CD14-positive monocyte (primary cell): ENCODE data around the gene NTRK1. TPM values are rescaled to one million over a fixed set of nuclear protein-coding genes. Genes with fewer than 3 reads are reported as not detected.
A peak's percentile ranks its signal among the peaks of the same experiment; 100 is the strongest.

Experiments
- DNase-seq, 3 donors: peaks; one replicate each; pipeline ENCODE4 v3.0.0-alpha.2; 2011 to 2022
- H2AFZ ChIP-seq: 2 replicates; pipeline ENCODE4 v1.6.0; 2012; ENCODE audit warnings: mild to moderate bottlenecking, low read depth, low read length, inconsistent platforms; ENCODE audit not compliant: insufficient read depth, poor library complexity, severe bottlenecking
- H3K27ac ChIP-seq, 2 donors: 1 replicate in 1 of 2; 2 replicates in 1 of 2; pipeline ENCODE4 v1.5.1; 2012 to 2013; ENCODE audit warnings: low read length in 2 of 2, control low read depth in 1 of 2, inconsistent platforms in 1 of 2, low read depth in 1 of 2, mild to moderate bottlenecking in 1 of 2
- H3K27me3 ChIP-seq, 2 donors: one replicate each; pipeline versions ENCODE4 v1.6.0 to v1.6.1; 2011 to 2013; ENCODE audit warnings: low read length in 2 of 2; ENCODE audit not compliant: control insufficient read depth in 2 of 2, insufficient read depth in 2 of 2
- H3K36me3 ChIP-seq, 2 donors: replicated peaks in 1 of 2; 1 replicate in 1 of 2; 2 replicates in 1 of 2; pipeline versions ENCODE4 v1.5.1 to v1.6.1; 2012 to 2013; ENCODE audit warnings: low read length in 2 of 2, control low read depth in 1 of 2, inconsistent platforms in 1 of 2, mild to moderate bottlenecking in 1 of 2; ENCODE audit not compliant: insufficient read depth in 2 of 2, control insufficient read depth in 1 of 2
- H3K4me1 ChIP-seq, 2 donors: 1 replicate in 1 of 2; 2 replicates in 1 of 2; pipeline versions ENCODE4 v1.5.1 to v1.6.1; 2012 to 2013; ENCODE audit warnings: low read length in 2 of 2, control low read depth in 1 of 2, inconsistent platforms in 1 of 2, mild to moderate bottlenecking in 1 of 2, moderate library complexity in 1 of 2; ENCODE audit not compliant: insufficient read depth in 2 of 2, control insufficient read depth in 1 of 2
- H3K4me2 ChIP-seq: replicated peaks from 2 replicates; pipeline ENCODE3; 2012; ENCODE audit warnings: low read length, moderate library complexity, mild to moderate bottlenecking; ENCODE audit not compliant: poor library complexity, severe bottlenecking; ENCODE audit errors: extremely low read depth
- H3K4me3 ChIP-seq, 3 experiments: fragments of 200-600 bp in 1 of 3; sonication (generic) in 1 of 3; replicated peaks in 1 of 3; 1 replicate in 2 of 3; 2 replicates in 1 of 3; pipeline ENCODE4 v1.5.1; 2011 to 2013; ENCODE audit warnings: low read length in 3 of 3, mild to moderate bottlenecking in 3 of 3, control low read depth in 2 of 3, low read depth in 2 of 3, inconsistent platforms in 1 of 3, moderate library complexity in 1 of 3
- H3K79me2 ChIP-seq: 2 replicates; pipeline ENCODE4 v1.6.0; 2012; ENCODE audit warnings: mild to moderate bottlenecking, control low read depth, inconsistent platforms, low read length, moderate library complexity; ENCODE audit not compliant: insufficient read depth
- H3K9ac ChIP-seq: 2 replicates; pipeline ENCODE4 v1.6.0; 2017; ENCODE audit warnings: low read length, mild to moderate bottlenecking; ENCODE audit not compliant: insufficient read depth, poor library complexity, severe bottlenecking
- H3K9me3 ChIP-seq, 2 donors: replicated peaks in 1 of 2; 1 replicate in 1 of 2; 2 replicates in 1 of 2; pipeline versions ENCODE4 v1.5.1 to v1.6.1; 2012 to 2013; ENCODE audit warnings: low read length in 2 of 2, control low read depth in 1 of 2; ENCODE audit not compliant: control insufficient read depth in 1 of 2, insufficient read depth in 1 of 2
- H4K20me1 ChIP-seq: 2 replicates; pipeline ENCODE4 v1.6.0; 2012; ENCODE audit warnings: mild to moderate bottlenecking, low read length, control low read depth, moderate library complexity; ENCODE audit not compliant: insufficient read depth
- H3K27ac Mint-ChIP-seq, 7 donors: one replicate each; pipeline ENCODE4 v1.8.0; 2020; ENCODE audit warnings: mild to moderate bottlenecking in 7 of 7, mixed read lengths in 7 of 7, moderate library complexity in 6 of 7, inconsistent platforms in 2 of 7
- H3K27me3 Mint-ChIP-seq, 3 donors: one replicate each; pipeline ENCODE4 v1.8.0; 2021 to 2022; ENCODE audit warnings: low read depth in 3 of 3, mild to moderate bottlenecking in 3 of 3, mixed read lengths in 3 of 3, moderate library complexity in 3 of 3, inconsistent platforms in 1 of 3
- H3K36me3 Mint-ChIP-seq, 2 donors: one replicate each; pipeline ENCODE4 v1.8.0; 2020; ENCODE audit warnings: mixed read lengths in 2 of 2, inconsistent platforms in 1 of 2, mild to moderate bottlenecking in 1 of 2
- H3K4me1 Mint-ChIP-seq: one replicate; pipeline ENCODE4 v1.8.0; 2020; ENCODE audit warnings: mild to moderate bottlenecking, mixed read lengths
- H3K4me3 Mint-ChIP-seq, 2 donors: one replicate each; pipeline ENCODE4 v1.8.0; 2020; ENCODE audit warnings: mild to moderate bottlenecking in 2 of 2, mixed read lengths in 2 of 2, moderate library complexity in 1 of 2
- H3K9me3 Mint-ChIP-seq, 7 donors: one replicate each; pipeline ENCODE4 v1.8.0; 2020 to 2022; ENCODE audit warnings: mixed read lengths in 7 of 7, mild to moderate bottlenecking in 6 of 7, moderate library complexity in 6 of 7, inconsistent platforms in 2 of 7
- WGBS: methylation state at CpG from one replicate; pipeline ENCODE4 v1.1.5; 2013; ENCODE audit warnings: missing lambda C conversion rate; ENCODE audit not compliant: insufficient coverage; 5-methylcytosine and 5-hydroxymethylcytosine counted together
- intact Hi-C, 2 donors: fragments of 100-400 bp; cut with micrococcal nuclease; formaldehyde crosslinking; loops; one replicate each; pipeline versions ENCODE4 v1.15.0 to v1.15.1; 2023
- polyA plus RNA-seq, 3 donors: library from polyadenylated mRNA; depleted of rRNA in 1 of 3; unstranded in 2 of 3; stranded (reverse) in 1 of 3; fragments of 300-500 nt in 2 of 3; fragments of >200 nt in 1 of 3; fragmentation: Illumina TruSeq in 2 of 3; gene quantifications; 1 replicate in 2 of 3; 2 replicates in 1 of 3; pipeline ENCODE4 v1.2.3, GENCODE V29; 2012 to 2021
- TF ChIP-seq, protein P1 (sequence below): fragments of 200-600 bp; IDR thresholded peaks from one replicate; pipeline ENCODE4 v1.8.0; 2022; ENCODE audit warnings: antibody characterized with exemption, mild to moderate bottlenecking

The NTRK1 gene
- polyA plus RNA-seq, 3 donors, result 0.03 TPM; not detected in 2

DNA sequence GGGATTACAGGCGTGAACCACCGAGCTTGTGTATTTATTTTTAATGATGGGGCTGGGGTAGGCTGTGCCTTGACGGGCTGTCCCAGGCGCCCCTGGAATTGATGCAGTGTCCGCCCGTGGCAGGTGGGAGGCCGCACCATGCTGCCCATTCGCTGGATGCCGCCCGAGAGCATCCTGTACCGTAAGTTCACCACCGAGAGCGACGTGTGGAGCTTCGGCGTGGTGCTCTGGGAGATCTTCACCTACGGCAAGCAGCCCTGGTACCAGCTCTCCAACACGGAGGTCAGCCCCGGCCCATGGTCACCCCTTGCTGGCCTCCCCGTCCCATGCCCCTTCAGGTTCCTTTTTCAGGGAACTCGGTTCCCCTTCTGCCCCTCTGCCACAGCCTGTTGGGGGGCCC lies 19.2 kb downstream of the NTRK1 start:
- Histone ChIP-seq H4K20me1 (no peaks in the 10 kb centered on the region), H3K9me3 (no peaks in the 10 kb centered on the region), H3K4me2 (no peak overlapping the region), H2AFZ (no peak overlapping the region), H3K9ac (no peak overlapping the region), H3K79me2 (no peaks in the 10 kb centered on the region), H3K36me3 (no peaks in the 10 kb centered on the region), H3K27me3 (peaks cover 0 to 14% of the 10 kb centered on the region in 2 donors), H3K4me3 (no peak overlapping the region), H3K4me1 (no peaks in the 10 kb centered on the region), H3K27ac (no peak overlapping the region)
- H3K4me3 Mint-ChIP-seq, result no peak overlapping the region
- no peak for DNase-seq
- TF ChIP-seq, protein P1, sequence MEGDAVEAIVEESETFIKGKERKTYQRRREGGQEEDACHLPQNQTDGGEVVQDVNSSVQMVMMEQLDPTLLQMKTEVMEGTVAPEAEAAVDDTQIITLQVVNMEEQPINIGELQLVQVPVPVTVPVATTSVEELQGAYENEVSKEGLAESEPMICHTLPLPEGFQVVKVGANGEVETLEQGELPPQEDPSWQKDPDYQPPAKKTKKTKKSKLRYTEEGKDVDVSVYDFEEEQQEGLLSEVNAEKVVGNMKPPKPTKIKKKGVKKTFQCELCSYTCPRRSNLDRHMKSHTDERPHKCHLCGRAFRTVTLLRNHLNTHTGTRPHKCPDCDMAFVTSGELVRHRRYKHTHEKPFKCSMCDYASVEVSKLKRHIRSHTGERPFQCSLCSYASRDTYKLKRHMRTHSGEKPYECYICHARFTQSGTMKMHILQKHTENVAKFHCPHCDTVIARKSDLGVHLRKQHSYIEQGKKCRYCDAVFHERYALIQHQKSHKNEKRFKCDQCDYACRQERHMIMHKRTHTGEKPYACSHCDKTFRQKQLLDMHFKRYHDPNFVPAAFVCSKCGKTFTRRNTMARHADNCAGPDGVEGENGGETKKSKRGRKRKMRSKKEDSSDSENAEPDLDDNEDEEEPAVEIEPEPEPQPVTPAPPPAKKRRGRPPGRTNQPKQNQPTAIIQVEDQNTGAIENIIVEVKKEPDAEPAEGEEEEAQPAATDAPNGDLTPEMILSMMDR, result no peak
- H3K9me3 Mint-ChIP-seq, result no peaks in the 10 kb centered on the region
- 89% methylated on average over 17 of the region's 21 CpGs for WGBS
- H3K36me3 Mint-ChIP-seq, result no peaks in the 10 kb centered on the region
- H3K27me3 Mint-ChIP-seq, result peaks cover 17 to 33% (median 23%) of the 10 kb centered on the region in 3 donors
- intact Hi-C loops, result loop anchor here in 1 of 2 donors (10.0 kb wide), 1 partner anchor 185 kb away; no protein-coding TSS in a partner anchor
- H3K27ac Mint-ChIP-seq, result peak overlapping the region in 1 of 7 donors; percentile 33
- H3K4me1 Mint-ChIP-seq, result no peaks in the 10 kb centered on the region

DNA sequence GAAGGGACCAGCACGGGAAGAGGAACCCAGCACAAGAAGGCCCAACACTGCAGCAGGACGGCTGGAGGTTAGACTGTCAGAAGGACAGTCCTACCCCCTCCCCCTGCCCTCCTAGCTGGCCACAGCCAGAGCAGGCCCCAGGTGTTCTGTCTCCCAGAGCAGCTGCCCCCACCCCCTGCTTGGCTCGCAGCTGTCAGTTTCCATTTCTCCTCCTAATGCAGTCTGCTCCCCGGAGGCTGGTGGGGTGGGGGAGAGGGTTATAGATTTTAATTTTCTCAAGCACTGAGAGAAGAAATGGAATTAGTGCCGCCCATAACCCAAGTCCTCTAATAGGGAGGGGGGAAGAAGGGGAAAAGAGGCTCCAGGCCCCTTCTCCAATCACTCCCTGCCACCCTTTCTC lies 19.8 kb downstream of the NTRK1 start:
- no peak for DNase-seq
- no peaks in the 10 kb centered on the region for H3K9me3 Mint-ChIP-seq
- no peak overlapping the region for H3K4me2 ChIP-seq
- intact Hi-C loops, result loop anchor here in 1 of 2 donors (10.0 kb wide), 1 partner anchor 186 kb away; no protein-coding TSS in a partner anchor
- H3K27me3 Mint-ChIP-seq, result peaks cover 18 to 36% (median 21%) of the 10 kb centered on the region in 3 donors
- no peaks in the 10 kb centered on the region for H3K36me3 Mint-ChIP-seq
- H3K9ac ChIP-seq, result no peak overlapping the region
- no peaks in the 10 kb centered on the region for H3K4me1 Mint-ChIP-seq
- no peak overlapping the region for H3K4me3 Mint-ChIP-seq
- 50% methylated on average over 1 of the region's 5 CpGs for WGBS
- H3K4me3 ChIP-seq, result no peak overlapping the region
- H3K9me3 ChIP-seq, result no peaks in the 10 kb centered on the region
- H3K27ac Mint-ChIP-seq, result no peak overlapping the region
- no peaks in the 10 kb centered on the region for H3K79me2 ChIP-seq
- H3K27me3 ChIP-seq, result peaks cover 0 to 12% of the 10 kb centered on the region in 2 donors
- no peak overlapping the region for H2AFZ ChIP-seq
- TF ChIP-seq, protein P1, result no peak
- no peaks in the 10 kb centered on the region for H3K36me3 ChIP-seq
- no peak overlapping the region for H3K27ac ChIP-seq
- no peaks in the 10 kb centered on the region for H4K20me1 ChIP-seq
- H3K4me1 ChIP-seq, result no peaks in the 10 kb centered on the region
